ENCODE data around the gene CCL1. TPM values are rescaled to one million over a fixed set of nuclear protein-coding genes. Genes with fewer than 3 reads are reported as not detected.
A peak's percentile ranks its signal among the peaks of the same experiment; 100 is the strongest.

Gene CCL1
- total RNA-seq, 1 donor from 2014 or later = not detected

- no peak for TF ChIP-seq CTCF (IDR thresholded peaks at IDR 0.05; ENCODE audit: insufficient read depth, low read length, severe bottlenecking)
- H3K27me3 ChIP-seq (ENCODE audit: control insufficient read depth, insufficient read depth, low read length) = no peaks in the 10 kb centered on the region
- FAIRE-seq (no peak), DNase-seq (ENCODE audit: low read depth) (no peak)
- no peak overlapping the region for H3K4me3 ChIP-seq (ENCODE audit: low read depth, low read length)
- no peaks in the 10 kb centered on the region for H3K36me3 ChIP-seq (ENCODE audit: control insufficient read depth, insufficient read depth, low read length)
Measured at GRCh38 chr17:34406226-34406625, 43.2 kb upstream of the CCL1 start.

GRCh38 chr17:34403006-34403405 is 40.0 kb upstream of the CCL1 start:
- Histone ChIP-seq H3K36me3 (ENCODE audit: control insufficient read depth, insufficient read depth, low read length) (no peaks in the 10 kb centered on the region), H3K4me3 (ENCODE audit: low read depth, low read length) (no peak overlapping the region), H3K27me3 (ENCODE audit: control insufficient read depth, insufficient read depth, low read length) (no peaks in the 10 kb centered on the region)
- no peak for TF ChIP-seq CTCF (IDR thresholded peaks at IDR 0.05; ENCODE audit: insufficient read depth, low read length, severe bottlenecking)
- no peak for FAIRE-seq
- DNase-seq (ENCODE audit: low read depth) = no peak

DNA sequence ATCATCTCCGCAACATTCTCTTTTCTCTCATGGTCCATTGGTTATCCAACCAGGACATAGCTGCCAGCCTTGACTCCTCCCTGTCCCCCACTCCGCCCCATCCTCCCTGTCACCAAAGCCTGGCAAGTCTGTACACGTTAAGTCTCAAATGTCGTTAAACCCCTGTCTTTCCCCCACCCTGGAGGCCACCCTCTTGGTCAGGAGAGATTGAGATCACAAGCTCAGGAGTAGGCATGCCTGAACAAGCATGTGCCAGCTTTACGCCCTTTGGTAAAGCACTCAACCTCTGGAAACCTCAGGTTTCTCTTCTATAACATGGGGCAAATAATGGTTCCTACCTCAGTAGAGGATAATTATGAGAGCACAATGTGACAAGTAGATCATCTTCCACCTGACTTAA is 38.1 kb upstream of the CCL1 start:
- peak; percentile 34 for DNase-seq (ENCODE audit: low read depth)

DNA sequence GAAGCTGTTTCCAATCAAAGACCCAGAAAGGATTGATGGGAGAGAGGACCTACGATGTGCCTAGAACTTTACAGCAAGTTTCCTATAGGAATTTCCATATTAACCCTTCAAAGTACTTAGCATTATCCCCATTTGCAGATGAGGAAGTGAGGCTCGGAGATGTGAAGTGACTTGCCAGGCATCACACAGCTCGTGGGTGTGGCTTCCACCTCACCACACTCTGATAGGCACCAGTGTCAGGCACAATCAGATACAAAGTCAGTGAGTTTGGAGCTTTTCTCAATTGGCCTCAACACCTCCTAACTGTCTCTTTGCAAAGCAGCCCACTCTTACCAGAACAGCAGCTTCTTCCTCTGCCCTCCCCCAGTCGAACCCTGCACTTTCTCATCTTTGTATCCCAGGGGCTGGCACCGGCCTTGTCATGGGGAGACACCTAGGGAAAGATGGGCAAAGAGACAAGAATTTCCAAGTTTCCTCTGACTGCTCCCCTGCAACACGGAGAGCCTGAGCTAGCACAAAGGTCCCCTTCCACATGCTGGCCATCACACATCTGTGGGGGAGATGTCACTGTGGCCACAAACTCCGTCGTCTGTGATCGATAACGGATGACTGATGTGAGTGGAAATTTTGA is 37.4 kb upstream of the CCL1 start:
- DNase-seq (ENCODE audit: low read depth) = no peak

More for the DNA sequence above, 38.1 kb upstream of the CCL1 start:
- TF ChIP-seq CTCF (IDR thresholded peaks at IDR 0.05; ENCODE audit: insufficient read depth, low read length, severe bottlenecking) = no peak
- no peak overlapping the region for H3K4me3 ChIP-seq (ENCODE audit: low read depth, low read length)
- FAIRE-seq = no peak
- no peaks in the 10 kb centered on the region for H3K27me3 ChIP-seq (ENCODE audit: control insufficient read depth, insufficient read depth, low read length)
- no peaks in the 10 kb centered on the region for H3K36me3 ChIP-seq (ENCODE audit: control insufficient read depth, insufficient read depth, low read length)

GRCh38 chr17:34399725-34400124 is 36.7 kb upstream of the CCL1 start:
- Histone ChIP-seq H3K4me3 (ENCODE audit: low read depth, low read length) (no peak overlapping the region), H3K27me3 (ENCODE audit: control insufficient read depth, insufficient read depth, low read length) (no peaks in the 10 kb centered on the region), H3K36me3 (ENCODE audit: control insufficient read depth, insufficient read depth, low read length) (no peaks in the 10 kb centered on the region)
- no peak for TF ChIP-seq CTCF (IDR thresholded peaks at IDR 0.05; ENCODE audit: insufficient read depth, low read length, severe bottlenecking)
- no peak for DNase-seq (ENCODE audit: low read depth)
- no peak for FAIRE-seq

More for the DNA sequence above, 37.4 kb upstream of the CCL1 start:
- FAIRE-seq = peak; percentile 68
- no peak for TF ChIP-seq CTCF (IDR thresholded peaks at IDR 0.05; ENCODE audit: insufficient read depth, low read length, severe bottlenecking)
- no peak overlapping the region for H3K4me3 ChIP-seq (ENCODE audit: low read depth, low read length)
- H3K27me3 ChIP-seq (ENCODE audit: control insufficient read depth, insufficient read depth, low read length) = no peaks in the 10 kb centered on the region
- H3K36me3 ChIP-seq (ENCODE audit: control insufficient read depth, insufficient read depth, low read length) = no peaks in the 10 kb centered on the region

- no peaks in the 10 kb centered on the region for H3K36me3 ChIP-seq (ENCODE audit: control insufficient read depth, insufficient read depth, low read length)
- DNase-seq (ENCODE audit: low read depth) (no peak), FAIRE-seq (no peak)
- no peak overlapping the region for H3K4me3 ChIP-seq (ENCODE audit: low read depth, low read length)
- H3K27me3 ChIP-seq (ENCODE audit: control insufficient read depth, insufficient read depth, low read length) = no peaks in the 10 kb centered on the region
- no peak for TF ChIP-seq CTCF (IDR thresholded peaks at IDR 0.05; ENCODE audit: insufficient read depth, low read length, severe bottlenecking)
Measured at GRCh38 chr17:34398990-34399389, 36.0 kb upstream of the CCL1 start.

Data from bronchial epithelial cell (primary cell).